Right lobe of liver (tissue), 4 donors: ENCODE results near the gene ATP5F1A.

Source experiments
- POLR2A ChIP-seq: fragments of 450-650 bp; IDR thresholded peaks from one replicate; pipeline ENCODE4 v1.6.1; 2017; ENCODE audit warnings: antibody characterized with exemption, mild to moderate bottlenecking
- TF ChIP-seq, protein P1 (sequence below), 4 donors: fragments of 200-600 bp in 3 of 4; fragments of 450-650 bp in 1 of 4; IDR thresholded peaks; one replicate each; pipeline versions ENCODE4 v1.5.1 to v1.8.0; 2016 to 2022; ENCODE audit warnings: antibody characterized with exemption in 4 of 4, mild to moderate bottlenecking in 2 of 4
- donor health status: DM: no; HTN: no; CAD: no.
- donor health status: DM: no; HTN: no; CAD: no.
- donor health status: DM: no; HTN: yes; CAD: no.

DNA sequence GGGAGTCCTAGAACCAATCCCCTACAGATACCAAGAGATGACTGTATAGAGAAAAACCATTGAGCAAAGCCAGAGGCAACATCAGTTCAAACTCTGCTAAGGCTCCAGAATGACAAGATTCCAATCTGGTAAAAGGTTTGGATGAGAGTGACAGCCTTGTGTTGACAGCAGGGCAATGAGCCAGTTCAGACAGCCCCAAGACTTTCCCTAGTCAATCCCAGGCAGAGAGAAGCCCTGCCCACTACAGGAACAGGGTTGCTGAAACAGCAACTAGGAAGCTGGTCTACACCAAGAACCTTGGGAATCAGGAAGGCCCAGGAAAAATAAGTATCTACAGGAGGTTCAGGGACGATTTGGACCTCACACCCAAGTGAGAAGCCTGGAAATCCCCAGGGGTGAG is 29.3 kb downstream of the ATP5F1A start:
- TF ChIP-seq, protein P1, sequence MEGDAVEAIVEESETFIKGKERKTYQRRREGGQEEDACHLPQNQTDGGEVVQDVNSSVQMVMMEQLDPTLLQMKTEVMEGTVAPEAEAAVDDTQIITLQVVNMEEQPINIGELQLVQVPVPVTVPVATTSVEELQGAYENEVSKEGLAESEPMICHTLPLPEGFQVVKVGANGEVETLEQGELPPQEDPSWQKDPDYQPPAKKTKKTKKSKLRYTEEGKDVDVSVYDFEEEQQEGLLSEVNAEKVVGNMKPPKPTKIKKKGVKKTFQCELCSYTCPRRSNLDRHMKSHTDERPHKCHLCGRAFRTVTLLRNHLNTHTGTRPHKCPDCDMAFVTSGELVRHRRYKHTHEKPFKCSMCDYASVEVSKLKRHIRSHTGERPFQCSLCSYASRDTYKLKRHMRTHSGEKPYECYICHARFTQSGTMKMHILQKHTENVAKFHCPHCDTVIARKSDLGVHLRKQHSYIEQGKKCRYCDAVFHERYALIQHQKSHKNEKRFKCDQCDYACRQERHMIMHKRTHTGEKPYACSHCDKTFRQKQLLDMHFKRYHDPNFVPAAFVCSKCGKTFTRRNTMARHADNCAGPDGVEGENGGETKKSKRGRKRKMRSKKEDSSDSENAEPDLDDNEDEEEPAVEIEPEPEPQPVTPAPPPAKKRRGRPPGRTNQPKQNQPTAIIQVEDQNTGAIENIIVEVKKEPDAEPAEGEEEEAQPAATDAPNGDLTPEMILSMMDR (IDR thresholded peaks at IDR 0.05): no peak
- no peak for TF ChIP-seq POLR2A
